ELF-1 (cell line): ENCODE measurements around the gene ERVH48-1.
A peak's percentile ranks its signal among the peaks of the same experiment; 100 is the strongest.
"Not testable (repeated sequence)": the region's sequence is repeated elsewhere in the genome, so short reads cannot be mapped to it uniquely, and the experiment has no call there.

Source experiments
- DNase-seq: peaks from one replicate; pipeline ENCODE4 v3.0.0-alpha.2; 2016; ENCODE audit warnings: low read depth, low spot score

The ERVH48-1 gene

GRCh38 chr21:42908484-42908883 is 16.9 kb downstream of the ERVH48-1 start:
- DNase-seq: not testable (repeated sequence)

GRCh38 chr21:42906233-42906632 is 19.2 kb downstream of the ERVH48-1 start:
- no peak for DNase-seq

DNA sequence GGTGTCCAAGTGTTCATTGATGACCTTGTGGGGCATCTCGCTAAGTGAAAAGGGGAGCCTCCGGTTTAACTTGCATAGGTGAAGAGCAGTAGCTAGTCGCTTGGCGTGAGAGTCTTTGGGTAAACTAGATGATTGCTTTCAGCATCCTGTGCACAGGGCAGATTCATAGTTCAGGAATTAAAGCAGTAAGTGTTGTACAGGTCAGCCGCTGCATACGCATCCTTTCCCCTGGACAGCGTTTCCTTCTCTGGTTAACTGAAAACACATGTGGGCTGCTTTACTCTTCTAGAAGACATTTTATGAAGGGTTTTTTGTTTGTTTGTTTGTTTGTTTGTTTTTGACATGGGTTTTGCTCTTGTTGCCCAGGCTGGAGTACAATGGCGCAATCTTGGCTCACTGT is 20.2 kb downstream of the ERVH48-1 start:
- DNase-seq: no peak

GRCh38 chr21:42903817-42904216 is 21.6 kb downstream of the ERVH48-1 start:
- no peak for DNase-seq

GRCh38 chr21:42900446-42900845 is 25.0 kb downstream of the ERVH48-1 start:
- DNase-seq: no peak

DNA sequence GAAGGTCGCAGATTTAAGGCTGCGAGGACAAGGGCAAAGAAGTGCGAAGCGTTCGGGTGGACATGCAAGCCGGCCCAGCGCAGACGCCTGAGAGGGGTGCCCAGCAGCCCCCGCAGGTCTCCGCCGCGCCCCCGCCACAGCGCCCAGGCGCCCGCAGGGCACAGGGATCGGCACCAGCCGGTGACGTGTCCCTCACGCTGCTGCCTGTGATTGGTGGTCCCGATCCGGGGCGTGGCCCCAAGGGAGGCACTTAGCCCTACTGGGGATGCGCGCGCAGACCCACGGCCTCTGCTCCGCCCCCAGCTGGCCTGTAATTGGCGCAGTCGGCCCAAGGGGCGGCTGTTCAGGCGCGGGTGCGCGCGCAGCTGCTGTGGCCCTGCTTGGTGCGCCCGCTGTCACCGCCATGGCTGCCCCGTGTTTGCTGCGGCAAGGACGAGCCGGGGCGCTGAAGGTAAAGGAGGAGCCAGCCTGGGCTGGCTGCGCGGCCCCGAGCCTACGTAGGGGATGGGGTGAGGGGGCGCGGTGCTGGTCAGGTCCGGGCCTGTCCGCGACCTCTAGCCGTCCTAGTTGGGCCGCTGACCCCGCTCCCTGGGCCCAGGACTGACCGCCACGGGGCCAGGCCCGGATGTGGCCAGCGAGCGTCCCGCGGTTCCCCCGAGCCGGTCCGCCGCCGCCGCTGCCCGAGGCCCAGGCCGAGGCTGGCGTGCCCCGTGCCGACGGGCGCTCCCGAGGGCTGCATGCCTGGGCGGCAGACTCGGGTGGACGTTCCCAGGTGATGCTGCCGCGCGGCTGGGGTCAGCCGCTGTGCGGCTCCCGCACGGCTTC is 32.3 kb downstream of the ERVH48-1 start, which contains the start of gene NDUFV3:
Gene NDUFV3, plus strand, starts transcription at position 379 of the 825 bp plus-strand sequence. Its CDS starts 25 bp downstream, at position 404.
- DNase-seq: peak; percentile 100

- no peak for DNase-seq
These were observed 32.9 kb downstream of the ERVH48-1 start for GRCh38 chr21:42892582-42892930.

DNA sequence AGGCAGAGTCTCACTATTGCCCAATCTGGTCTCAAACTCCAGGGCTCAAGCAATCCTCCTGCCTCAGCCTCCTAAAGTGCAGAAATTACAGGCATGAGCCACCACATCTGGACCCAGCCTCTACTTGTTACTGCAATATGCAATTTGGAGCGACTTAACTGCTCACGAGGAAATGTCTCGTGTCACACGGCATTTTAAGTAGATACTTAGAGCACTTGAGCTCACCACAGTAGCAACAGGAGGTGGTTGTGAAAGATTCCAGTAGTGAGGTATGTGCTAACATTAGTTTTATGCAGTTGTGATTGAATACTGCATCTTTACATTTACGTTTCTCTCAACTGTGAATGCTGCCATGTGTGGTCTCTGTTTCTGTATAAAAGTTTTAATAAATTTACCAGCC is 38.1 kb downstream of the ERVH48-1 start:
- no peak for DNase-seq

GRCh38 chr21:42883921-42884320 is 41.5 kb downstream of the ERVH48-1 start:
- DNase-seq: no peak

- no peak for DNase-seq
These were observed 45.1 kb downstream of the ERVH48-1 start for GRCh38 chr21:42880352-42880751.

DNA sequence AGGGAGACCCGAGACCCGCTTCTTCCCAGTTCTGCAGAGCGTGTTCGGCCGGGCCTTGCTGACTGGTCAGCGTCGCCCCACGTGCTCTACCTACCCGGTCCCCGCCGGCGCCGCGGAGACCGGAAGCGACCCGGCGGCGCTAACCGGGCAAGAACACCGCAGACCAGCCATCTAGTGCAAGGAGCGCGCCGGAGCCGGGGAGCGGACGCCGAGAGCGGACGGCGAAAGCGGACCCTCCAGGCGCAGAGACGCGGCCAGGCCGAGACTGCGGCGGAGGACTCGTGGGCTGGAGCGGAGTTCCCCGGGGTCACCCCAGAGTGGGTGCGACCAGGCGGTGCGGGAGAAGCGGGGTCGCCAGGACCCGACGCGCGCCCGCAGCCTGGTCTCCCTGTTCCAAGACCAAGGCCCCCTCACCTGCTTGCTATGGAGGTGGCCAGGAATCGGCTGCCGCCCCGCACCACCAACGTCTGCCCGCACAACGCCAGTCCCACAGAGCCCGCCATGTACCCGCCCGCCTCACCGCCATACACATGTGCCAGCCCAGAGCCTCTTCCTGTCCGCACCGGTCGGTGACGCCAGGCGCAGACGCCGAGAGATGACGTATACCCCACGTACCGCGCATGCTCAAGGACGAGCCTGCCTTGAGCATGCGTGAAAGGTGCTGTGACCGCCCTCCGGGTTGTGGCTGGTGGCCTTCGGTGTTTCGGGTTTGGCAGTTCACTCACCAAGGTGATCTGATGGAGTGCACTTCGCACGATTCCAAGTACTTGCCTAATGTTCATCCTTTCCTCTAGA is 46.2 kb downstream of the ERVH48-1 start, which contains the start of gene WDR4:
Gene WDR4, minus strand, starts transcription at position 547 of the 795 bp plus-strand sequence. Its CDS starts 44 bp downstream, at position 503.
- peak; percentile 99 for DNase-seq

- no peak for DNase-seq
These were observed 46.8 kb downstream of the ERVH48-1 start for GRCh38 chr21:42878678-42878992.

DNA sequence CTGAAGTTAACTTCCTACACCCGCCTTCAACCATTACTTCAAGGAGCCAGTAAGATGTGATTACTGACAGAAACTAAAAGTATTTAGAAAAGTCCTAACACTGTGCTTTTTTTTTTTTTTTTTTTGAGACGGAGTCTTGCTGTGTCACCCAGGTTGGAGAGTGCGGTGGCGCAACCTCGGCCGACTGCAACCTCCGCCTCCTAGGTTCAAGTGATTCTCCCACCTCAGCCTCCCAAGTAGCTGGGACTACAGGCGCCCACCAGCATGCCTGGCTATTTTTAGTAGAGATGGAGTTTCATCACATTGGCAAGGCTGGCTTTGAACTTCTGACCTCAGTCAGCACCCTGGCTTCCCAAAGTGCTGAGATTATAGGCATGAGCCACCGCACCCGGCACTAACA is 49.6 kb downstream of the ERVH48-1 start:
- not testable (repeated sequence) for DNase-seq

GRCh38 chr21:42873096-42873495 is 52.3 kb downstream of the ERVH48-1 start:
- DNase-seq: no peak

DNA sequence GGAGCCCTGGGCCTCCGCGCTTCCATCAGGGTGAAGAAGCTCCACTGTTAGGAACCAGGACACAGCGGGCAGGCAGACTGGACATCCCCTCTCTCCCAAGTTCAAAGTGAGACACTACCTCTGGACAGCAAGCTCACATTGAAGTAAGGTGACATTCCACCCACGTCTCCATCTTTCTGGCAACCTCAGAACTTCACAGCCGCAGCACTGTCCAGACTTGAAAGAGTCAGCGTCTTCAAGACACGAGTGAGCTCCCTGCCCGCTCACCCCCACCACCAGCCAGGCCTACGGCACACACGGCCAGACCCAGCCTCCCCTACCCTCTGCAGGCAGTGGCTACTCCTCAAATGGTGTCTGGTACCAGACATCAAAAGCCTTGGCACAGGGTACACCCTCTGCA is 57.2 kb downstream of the ERVH48-1 start:
- DNase-seq: no peak
